GM19238 (cell line): ENCODE results near the gene IRAK2.

Experiments used
- DNase-seq: peaks from one replicate; pipeline ENCODE4 v3.0.0; 2011; ENCODE audit warnings: low spot score; ENCODE audit not compliant: insufficient read length

The IRAK2 gene

GRCh38 chr3:10280571-10280970 lies 115.9 kb downstream of the IRAK2 start:
- no peak for DNase-seq

DNA sequence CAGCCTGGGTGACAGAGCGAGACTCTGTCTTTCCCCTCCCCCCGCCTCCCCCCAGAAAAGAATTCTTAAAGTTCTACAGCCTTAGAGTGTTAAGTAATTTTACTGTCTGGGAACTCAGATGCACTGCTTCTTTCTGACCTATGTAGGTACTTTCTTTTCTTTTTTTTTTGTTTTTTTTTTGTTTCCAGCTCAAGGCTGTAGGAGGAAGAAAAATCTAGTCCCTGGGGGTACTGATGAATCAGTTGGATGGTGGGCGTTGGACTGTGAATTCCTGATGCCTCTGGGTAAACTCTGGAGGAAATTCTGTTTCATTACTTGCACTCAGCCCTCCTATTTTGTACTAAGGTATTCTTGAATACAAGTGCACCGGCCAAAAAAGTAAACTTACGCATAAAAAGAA lies 117.2 kb downstream of the IRAK2 start:
- no peak for DNase-seq

GRCh38 chr3:10283638-10284037 lies 118.9 kb downstream of the IRAK2 start:
- DNase-seq = no peak

- DNase-seq = no peak
Observed at GRCh38 chr3:10284496-10284895, 119.8 kb downstream of the IRAK2 start.

- no peak for DNase-seq
Observed at GRCh38 chr3:10285272-10286132, 120.8 kb downstream of the IRAK2 start.

DNA sequence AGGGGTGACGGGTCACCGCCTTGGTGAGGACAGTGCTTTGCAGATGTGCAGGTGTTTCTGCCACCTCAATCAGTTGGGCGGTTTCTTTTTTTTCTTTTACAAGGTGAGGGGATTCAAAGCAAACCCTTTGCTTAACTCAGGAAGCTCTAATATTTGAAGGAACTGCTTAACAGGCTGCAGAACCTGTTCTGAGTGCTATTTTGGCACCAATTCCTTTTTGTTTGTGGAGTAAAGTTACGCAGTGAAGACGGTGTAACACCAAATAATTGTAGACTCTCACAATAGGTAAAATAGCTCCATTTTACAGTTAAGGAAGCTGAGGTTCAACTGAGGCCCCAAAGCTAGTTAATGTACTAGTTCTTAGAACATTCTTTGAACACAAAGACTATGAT lies 121.4 kb downstream of the IRAK2 start:
- no peak for DNase-seq

DNA sequence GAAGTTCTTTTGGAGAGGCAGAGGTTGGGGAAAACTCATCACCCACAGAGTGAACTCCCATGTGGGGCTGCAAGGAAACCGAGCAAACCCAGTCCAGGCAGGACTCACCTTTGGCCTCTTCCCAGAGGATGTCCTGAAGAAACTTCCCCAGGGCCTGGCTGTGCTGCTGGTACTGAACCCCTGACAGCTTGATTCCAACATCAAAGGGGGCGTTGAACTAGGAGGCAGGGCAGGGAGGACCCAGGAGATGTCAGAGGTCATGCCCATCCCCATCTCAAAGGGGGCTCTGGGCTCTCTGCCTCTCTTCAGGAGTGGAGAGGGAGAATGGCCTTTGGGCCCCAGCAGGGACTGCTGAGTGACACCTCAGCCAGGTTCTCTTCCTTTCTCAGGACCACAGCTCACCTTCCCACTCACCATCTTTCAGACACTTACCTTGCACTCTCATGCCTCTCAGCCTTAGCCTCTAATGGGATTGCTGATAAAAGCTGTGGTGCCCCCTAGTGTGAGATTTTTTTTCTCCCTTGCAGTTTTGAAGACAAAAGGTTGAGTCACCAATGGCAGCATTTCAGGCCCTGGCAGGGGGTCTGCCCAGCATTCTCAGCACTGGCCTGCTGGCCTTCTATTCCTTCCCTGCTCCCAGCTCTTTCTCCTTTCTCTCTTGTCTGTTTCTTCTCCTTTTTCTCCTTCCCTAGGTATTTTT lies 122.0 kb downstream of the IRAK2 start:
- peak; percentile 46 for DNase-seq

DNA sequence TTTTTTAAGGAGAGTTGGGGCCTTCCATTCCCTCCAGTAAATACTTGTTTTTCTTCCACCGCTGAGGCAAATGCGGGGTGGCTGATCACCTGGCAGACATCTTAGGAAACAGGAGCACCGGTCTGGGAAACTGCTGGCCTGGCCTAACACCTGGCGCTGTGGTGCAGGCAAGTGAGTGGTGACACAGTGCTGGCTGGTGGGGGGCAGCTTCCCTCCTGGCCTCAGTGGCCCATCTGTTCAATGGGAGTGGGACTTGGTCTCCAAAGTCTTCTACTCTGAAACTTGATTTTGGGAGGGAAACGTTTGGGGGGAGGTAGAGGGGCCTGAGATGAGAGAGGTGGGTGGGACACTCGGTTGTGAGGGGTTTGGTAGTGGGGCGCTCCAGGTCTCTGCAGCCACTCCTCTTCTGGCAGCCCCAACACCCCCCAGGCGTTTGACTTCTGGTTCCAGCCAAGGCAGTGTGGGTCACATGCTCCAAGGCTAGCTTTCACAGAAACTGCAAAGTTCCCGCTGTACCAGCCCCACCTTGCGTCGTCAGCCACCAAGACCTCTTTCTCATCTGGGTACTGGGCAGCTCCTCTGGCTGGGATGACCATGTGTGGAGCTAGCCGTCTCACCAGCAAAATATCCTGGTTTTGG lies 123.3 kb downstream of the IRAK2 start:
- no peak for DNase-seq

DNA sequence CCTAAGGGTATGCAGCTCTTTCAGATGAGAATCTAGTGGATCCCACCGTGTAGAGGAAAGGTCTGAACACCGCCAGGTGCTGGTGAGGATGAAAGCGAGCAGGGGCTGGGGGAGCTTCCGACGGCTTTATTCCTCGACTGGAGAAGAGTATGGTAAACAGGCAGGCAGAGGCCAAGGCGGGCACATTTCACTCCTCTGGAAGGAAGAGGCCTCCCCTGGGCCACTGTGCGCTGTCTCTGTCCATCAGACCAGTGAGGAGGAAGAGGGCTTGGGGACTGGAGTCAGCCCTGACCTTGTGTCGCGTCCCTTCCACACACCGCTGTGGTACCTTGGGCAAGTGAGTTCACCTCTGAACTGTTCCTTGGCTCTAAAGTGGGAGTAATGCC lies 123.8 kb downstream of the IRAK2 start:
- DNase-seq = no peak

DNA sequence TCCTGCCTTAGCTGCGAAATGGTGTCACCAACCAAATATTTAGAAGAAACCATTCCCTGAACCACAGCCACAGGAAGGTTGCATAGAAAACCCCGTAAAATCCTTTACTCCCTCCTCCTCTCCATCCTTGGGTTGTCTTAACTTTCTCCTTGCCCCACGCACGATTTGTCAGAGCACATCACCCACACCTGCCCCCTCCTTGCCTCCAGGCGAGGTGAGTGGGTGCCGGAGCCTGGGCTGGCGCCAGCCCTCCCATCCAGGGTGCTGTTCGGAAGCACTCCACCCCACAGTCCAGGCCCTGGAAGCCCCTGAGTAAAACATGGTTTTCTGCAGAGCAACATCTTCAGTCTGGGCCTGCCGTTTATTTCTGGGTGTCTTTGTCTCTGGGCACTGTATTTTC lies 124.4 kb downstream of the IRAK2 start:
- no peak for DNase-seq

DNA sequence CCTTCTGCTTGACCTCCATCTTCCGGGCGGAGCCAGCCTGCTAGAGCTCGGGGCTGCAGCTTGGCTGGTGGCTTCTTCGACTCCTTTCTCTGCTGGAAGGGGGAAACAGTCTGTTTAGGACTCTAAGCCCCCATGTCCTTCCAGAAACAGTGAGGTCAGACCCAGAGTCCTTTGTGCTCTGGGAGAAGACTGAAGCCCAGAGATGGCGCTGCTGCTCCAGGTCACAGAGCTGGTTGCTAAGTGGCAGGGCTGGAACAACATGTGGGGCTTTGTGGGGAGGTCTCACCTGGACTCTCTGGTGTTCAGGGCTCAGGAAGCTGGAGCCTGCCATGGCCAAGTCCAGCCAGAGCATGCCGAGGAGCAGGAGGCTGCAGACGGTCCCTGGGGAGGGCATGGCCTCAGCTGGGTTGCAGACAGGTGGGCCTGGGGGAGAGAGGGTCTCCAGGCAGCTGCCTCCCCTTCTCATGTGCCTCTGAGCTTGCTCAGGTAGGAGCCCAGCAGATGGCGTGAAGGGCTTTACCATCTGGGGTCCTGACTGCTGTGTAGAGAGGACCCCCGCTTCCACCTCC lies 125.2 kb downstream of the IRAK2 start:
- no peak for DNase-seq

GRCh38 chr3:10290481-10291176 lies 125.9 kb downstream of the IRAK2 start:
- no peak for DNase-seq

DNA sequence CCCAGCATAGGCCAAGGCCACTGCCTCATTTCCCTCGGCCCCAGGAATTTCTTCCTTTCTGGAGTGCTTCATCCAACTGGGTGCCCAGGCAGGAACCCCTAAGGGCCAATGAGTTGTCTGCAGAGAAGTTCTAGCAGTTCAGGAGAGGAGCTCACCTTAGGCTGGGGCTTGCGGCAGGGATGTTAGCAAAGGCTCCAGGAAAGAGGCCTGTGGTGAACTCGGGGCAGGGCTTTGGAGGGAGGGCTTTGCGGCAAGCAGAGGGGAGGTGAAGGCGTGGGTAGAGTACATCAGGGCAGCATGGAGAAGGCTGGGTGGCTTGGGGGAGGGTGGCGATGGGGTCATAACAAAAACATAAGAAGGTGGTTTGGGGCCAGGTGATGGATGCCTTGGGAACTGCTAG lies 126.9 kb downstream of the IRAK2 start:
- DNase-seq = no peak

DNA sequence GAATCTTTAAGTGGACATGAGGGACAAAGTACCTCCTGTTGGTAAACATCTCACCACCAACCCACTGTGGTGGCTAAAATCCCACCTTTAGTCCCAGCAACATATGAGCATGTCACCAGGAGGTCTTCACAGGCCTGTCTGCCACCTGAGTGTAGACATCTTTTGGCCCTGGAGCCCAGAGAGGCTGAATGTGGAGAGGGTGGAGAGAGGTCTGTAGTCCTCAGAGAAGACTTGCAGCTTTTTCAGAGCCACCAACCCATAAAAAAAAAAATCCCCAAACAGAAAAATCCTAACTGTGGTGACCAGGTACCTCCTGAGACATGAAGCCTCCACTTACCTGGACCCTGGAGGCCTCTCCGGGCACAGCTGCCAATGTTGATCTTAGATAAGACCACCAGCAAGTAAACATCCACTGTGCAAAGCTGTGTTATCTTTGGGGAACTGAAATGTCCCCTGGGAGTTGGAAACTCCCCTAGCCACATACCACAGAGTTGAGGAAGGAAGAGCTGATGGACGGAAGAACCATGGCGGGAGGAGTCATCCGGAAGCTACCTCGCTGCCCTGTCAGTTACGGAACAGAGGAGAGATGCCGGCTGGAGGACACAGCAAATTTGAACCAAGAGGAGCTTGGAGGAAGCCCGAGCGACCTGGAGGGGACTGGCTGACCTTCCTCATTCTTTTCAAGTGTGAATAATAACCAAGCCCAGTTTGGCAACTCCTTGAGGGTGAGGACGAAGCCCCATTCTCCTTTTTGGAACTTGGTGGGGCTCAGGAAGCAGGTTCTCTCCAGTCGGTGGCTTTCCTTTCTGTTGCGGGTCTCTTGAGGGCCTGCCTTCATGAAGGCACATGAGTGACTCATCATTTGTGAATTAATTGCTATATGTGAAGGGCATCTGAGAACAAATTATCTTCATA lies 128.0 kb downstream of the IRAK2 start, which contains the start of gene GHRL:
Gene GHRL (minus strand): TSS at position 443 of the 915 bp plus-strand sequence. CDS start 2,767 bp downstream, outside the sequence.
- DNase-seq = peak; percentile 68
